ENCODE data around the gene RELT.

The RELT gene

GRCh38 chr11:73396985-73397384 is 20.8 kb downstream of the RELT start:
- Histone ChIP-seq H3K4me2 (ENCODE audit: insufficient read depth, low read length, poor library complexity, severe bottlenecking) (no peak overlapping the region), H3K27ac (replicated peaks; ENCODE audit: low read length) (no peak overlapping the region), H3K79me1 (ENCODE audit: low read depth, low read length) (peaks cover 6% of the 10 kb centered on the region), H3K4ac (ENCODE audit: low read length) (no peak overlapping the region), H2AK5ac (ENCODE audit: low read depth, low read length) (no peak overlapping the region), H2AFZ (ENCODE audit: low read length) (no peak overlapping the region), H2BK120ac (ENCODE audit: low read depth, low read length) (no peak overlapping the region), H2BK12ac (ENCODE audit: low read length) (no peak overlapping the region), H3K4me3 (ENCODE audit: low read length in 2 of 2) (no peak overlapping the region), H2BK15ac (ENCODE audit: low read length) (no peak overlapping the region), H3K4me1 (ENCODE audit: control insufficient read depth in 2 of 2, insufficient read depth in 1 of 2, low read depth in 1 of 2, low read length in 2 of 2) (peaks cover 0 to 9% of the 10 kb centered on the region in 2 donors), H4K8ac (ENCODE audit: low read depth, low read length) (no peak overlapping the region), H2BK5ac (ENCODE audit: low read length) (no peak overlapping the region), H3K18ac (ENCODE audit: low read length) (no peak overlapping the region), H3K14ac (ENCODE audit: low read length) (no peak overlapping the region), H3K36me3 (replicated peaks in 1 of 2; ENCODE audit: control insufficient read depth in 2 of 2, insufficient read depth in 2 of 2, low read length in 2 of 2) (peaks cover 12 to 40% of the 10 kb centered on the region in 2 donors), H3K9me3 (replicated peaks in 1 of 2; ENCODE audit: control insufficient read depth in 2 of 2, insufficient read depth in 1 of 2, low read depth in 1 of 2, low read length in 2 of 2) (no peaks in the 10 kb centered on the region), H4K91ac (ENCODE audit: low read depth, low read length, poor library complexity) (no peak overlapping the region), H3K23ac (ENCODE audit: low read depth, low read length, poor library complexity) (peak overlapping the region; percentile 34), H3K27me3 (ENCODE audit: control insufficient read depth in 3 of 3, insufficient read depth in 3 of 3, low read depth in 1 of 3, low read length in 3 of 3) (no peaks in the 10 kb centered on the region), H3K9ac (ENCODE audit: low read depth, low read length, poor library complexity) (no peak overlapping the region)
- DNase-seq (ENCODE audit: low spot score) = no peak
- no CpG with 5 or more reads among the region's 7 CpGs for WGBS, 2 donors (ENCODE audit: extremely low coverage in 2 of 2, insufficient read length in 2 of 2, insufficient replicate concordance in 1 of 2)

DNA sequence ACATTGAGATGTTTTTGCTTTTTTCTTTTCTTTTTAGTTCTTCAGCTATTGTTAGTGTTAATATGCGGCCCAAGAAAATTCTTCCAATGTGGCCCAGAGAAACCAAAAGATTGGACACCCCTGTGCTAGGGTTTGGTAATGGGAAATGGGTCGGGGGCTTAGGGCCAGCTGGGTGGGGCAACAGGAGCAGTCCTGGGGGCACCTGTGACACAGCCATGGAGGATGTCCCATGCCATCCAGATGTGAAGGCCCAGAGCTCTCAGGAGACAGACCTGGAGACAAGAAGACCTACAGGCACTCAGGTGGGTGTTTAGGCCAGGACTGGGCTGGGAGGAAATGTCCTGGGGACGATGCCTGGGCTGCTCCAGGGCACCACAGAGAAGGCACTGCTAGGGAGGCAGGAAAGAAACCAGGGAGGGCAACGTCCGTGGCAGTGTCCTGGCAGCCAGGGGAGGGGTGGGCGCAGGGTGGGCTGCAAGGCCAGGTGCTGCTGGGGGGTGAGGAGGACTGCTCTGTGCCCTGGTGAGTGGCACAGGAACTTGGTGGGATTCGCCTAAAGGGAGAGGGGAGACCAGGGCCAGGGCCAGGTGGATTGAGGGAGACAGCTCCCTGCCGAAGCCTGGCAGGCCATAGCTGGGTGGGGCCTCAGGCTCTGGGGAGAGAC is 21.4 kb downstream of the RELT start:
- H3K27me3 ChIP-seq (ENCODE audit: control insufficient read depth in 3 of 3, insufficient read depth in 3 of 3, low read depth in 1 of 3, low read length in 3 of 3) = no peaks in the 10 kb centered on the region
- H2BK12ac ChIP-seq (ENCODE audit: low read length) = no peak overlapping the region
- peak overlapping the region; percentile 27 for H3K18ac ChIP-seq (ENCODE audit: low read length)
- H3K23ac ChIP-seq (ENCODE audit: low read depth, low read length, poor library complexity) = peak overlapping the region; percentile 57
- H3K79me1 ChIP-seq (ENCODE audit: low read depth, low read length) = peaks cover 4% of the 10 kb centered on the region
- no peak overlapping the region for H4K91ac ChIP-seq (ENCODE audit: low read depth, low read length, poor library complexity)
- H3K4me1 ChIP-seq (ENCODE audit: control insufficient read depth in 2 of 2, insufficient read depth in 1 of 2, low read depth in 1 of 2, low read length in 2 of 2) = peaks cover 0 to 12% of the 10 kb centered on the region in 2 donors
- DNase-seq (ENCODE audit: low spot score) = no peak
- H3K9ac ChIP-seq (ENCODE audit: low read depth, low read length, poor library complexity) = no peak overlapping the region
- no peak overlapping the region for H2BK120ac ChIP-seq (ENCODE audit: low read depth, low read length)
- no peak overlapping the region for H2AK5ac ChIP-seq (ENCODE audit: low read depth, low read length)
- peaks cover 12 to 46% of the 10 kb centered on the region in 2 donors for H3K36me3 ChIP-seq (replicated peaks in 1 of 2; ENCODE audit: control insufficient read depth in 2 of 2, insufficient read depth in 2 of 2, low read length in 2 of 2)
- peak overlapping the region; percentile 42 for H2BK5ac ChIP-seq (ENCODE audit: low read length)
- H4K8ac ChIP-seq (ENCODE audit: low read depth, low read length) = no peak overlapping the region
- WGBS, 2 donors (ENCODE audit: extremely low coverage in 2 of 2, insufficient read length in 2 of 2, insufficient replicate concordance in 1 of 2) = no CpG with 5 or more reads among the region's 8 CpGs
- no peaks in the 10 kb centered on the region for H3K9me3 ChIP-seq (replicated peaks in 1 of 2; ENCODE audit: control insufficient read depth in 2 of 2, insufficient read depth in 1 of 2, low read depth in 1 of 2, low read length in 2 of 2)
- no peak overlapping the region for H3K4ac ChIP-seq (ENCODE audit: low read length)
- H2AFZ ChIP-seq (ENCODE audit: low read length) = no peak overlapping the region
- no peak overlapping the region for H3K27ac ChIP-seq (replicated peaks; ENCODE audit: low read length)
- H3K14ac ChIP-seq (ENCODE audit: low read length) = no peak overlapping the region
- H3K4me2 ChIP-seq (ENCODE audit: insufficient read depth, low read length, poor library complexity, severe bottlenecking) = no peak overlapping the region
- H2BK15ac ChIP-seq (ENCODE audit: low read length) = no peak overlapping the region
- no peak overlapping the region for H3K4me3 ChIP-seq (ENCODE audit: low read length in 2 of 2)

- DNase-seq (ENCODE audit: low spot score) = no peak
- no peak overlapping the region for H3K4ac ChIP-seq (ENCODE audit: low read length)
- H3K9me3 ChIP-seq (replicated peaks in 1 of 2; ENCODE audit: control insufficient read depth in 2 of 2, insufficient read depth in 1 of 2, low read depth in 1 of 2, low read length in 2 of 2) = no peaks in the 10 kb centered on the region
- no peak overlapping the region for H3K4me2 ChIP-seq (ENCODE audit: insufficient read depth, low read length, poor library complexity, severe bottlenecking)
- peak overlapping the region; percentile 11 for H3K18ac ChIP-seq (ENCODE audit: low read length)
- no peaks in the 10 kb centered on the region for H3K27me3 ChIP-seq (ENCODE audit: control insufficient read depth in 3 of 3, insufficient read depth in 3 of 3, low read depth in 1 of 3, low read length in 3 of 3)
- no peak overlapping the region for H2BK5ac ChIP-seq (ENCODE audit: low read length)
- no CpG with 5 or more reads among the region's 5 CpGs for WGBS, 2 donors (ENCODE audit: extremely low coverage in 2 of 2, insufficient read length in 2 of 2, insufficient replicate concordance in 1 of 2)
- peaks cover 12 to 47% of the 10 kb centered on the region in 2 donors for H3K36me3 ChIP-seq (replicated peaks in 1 of 2; ENCODE audit: control insufficient read depth in 2 of 2, insufficient read depth in 2 of 2, low read length in 2 of 2)
- H2BK12ac ChIP-seq (ENCODE audit: low read length) = no peak overlapping the region
- H3K79me1 ChIP-seq (ENCODE audit: low read depth, low read length) = peaks cover 4% of the 10 kb centered on the region
- H4K91ac ChIP-seq (ENCODE audit: low read depth, low read length, poor library complexity) = no peak overlapping the region
- no peak overlapping the region for H3K4me3 ChIP-seq (ENCODE audit: low read length in 2 of 2)
- no peak overlapping the region for H2AK5ac ChIP-seq (ENCODE audit: low read depth, low read length)
- H3K23ac ChIP-seq (ENCODE audit: low read depth, low read length, poor library complexity) = no peak overlapping the region
- no peak overlapping the region for H3K27ac ChIP-seq (replicated peaks; ENCODE audit: low read length)
- no peak overlapping the region for H2BK120ac ChIP-seq (ENCODE audit: low read depth, low read length)
- no peak overlapping the region for H3K14ac ChIP-seq (ENCODE audit: low read length)
- peaks cover 0 to 12% of the 10 kb centered on the region in 2 donors for H3K4me1 ChIP-seq (ENCODE audit: control insufficient read depth in 2 of 2, insufficient read depth in 1 of 2, low read depth in 1 of 2, low read length in 2 of 2)
- H4K8ac ChIP-seq (ENCODE audit: low read depth, low read length) = no peak overlapping the region
- no peak overlapping the region for H3K9ac ChIP-seq (ENCODE audit: low read depth, low read length, poor library complexity)
- no peak overlapping the region for H2BK15ac ChIP-seq (ENCODE audit: low read length)
- no peak overlapping the region for H2AFZ ChIP-seq (ENCODE audit: low read length)
These were observed 21.9 kb downstream of the RELT start for GRCh38 chr11:73398132-73398526.

GRCh38 chr11:73398721-73399120 is 22.5 kb downstream of the RELT start:
- WGBS, 2 donors (ENCODE audit: extremely low coverage in 2 of 2, insufficient read length in 2 of 2, insufficient replicate concordance in 1 of 2) = no CpG with 5 or more reads among the region's 2 CpGs
- peaks cover 0 to 12% of the 10 kb centered on the region in 2 donors for H3K4me1 ChIP-seq (ENCODE audit: control insufficient read depth in 2 of 2, insufficient read depth in 1 of 2, low read depth in 1 of 2, low read length in 2 of 2)
- no peak overlapping the region for H3K9ac ChIP-seq (ENCODE audit: low read depth, low read length, poor library complexity)

More at GRCh38 chr11:73398721-73399120, 22.5 kb downstream of the RELT start:
- no peak overlapping the region for H2BK12ac ChIP-seq (ENCODE audit: low read length)
- H2BK5ac ChIP-seq (ENCODE audit: low read length) = no peak overlapping the region
- H3K27me3 ChIP-seq (ENCODE audit: control insufficient read depth in 3 of 3, insufficient read depth in 3 of 3, low read depth in 1 of 3, low read length in 3 of 3) = no peaks in the 10 kb centered on the region
- H2BK15ac ChIP-seq (ENCODE audit: low read length) = no peak overlapping the region
- no peak overlapping the region for H3K14ac ChIP-seq (ENCODE audit: low read length)
- no peak overlapping the region for H3K4me2 ChIP-seq (ENCODE audit: insufficient read depth, low read length, poor library complexity, severe bottlenecking)
- peak overlapping the region; percentile 9 for H3K23ac ChIP-seq (ENCODE audit: low read depth, low read length, poor library complexity)
- no peak overlapping the region for H3K27ac ChIP-seq (replicated peaks; ENCODE audit: low read length)
- DNase-seq (ENCODE audit: low spot score) = no peak
- H3K4me3 ChIP-seq (ENCODE audit: low read length in 2 of 2) = no peak overlapping the region
- peaks cover 11 to 53% of the 10 kb centered on the region in 2 donors for H3K36me3 ChIP-seq (replicated peaks in 1 of 2; ENCODE audit: control insufficient read depth in 2 of 2, insufficient read depth in 2 of 2, low read length in 2 of 2)
- H4K91ac ChIP-seq (ENCODE audit: low read depth, low read length, poor library complexity) = no peak overlapping the region
- no peaks in the 10 kb centered on the region for H3K9me3 ChIP-seq (replicated peaks in 1 of 2; ENCODE audit: control insufficient read depth in 2 of 2, insufficient read depth in 1 of 2, low read depth in 1 of 2, low read length in 2 of 2)
- H2AFZ ChIP-seq (ENCODE audit: low read length) = no peak overlapping the region
- no peak overlapping the region for H3K18ac ChIP-seq (ENCODE audit: low read length)
- no peak overlapping the region for H2BK120ac ChIP-seq (ENCODE audit: low read depth, low read length)
- H3K4ac ChIP-seq (ENCODE audit: low read length) = no peak overlapping the region
- H3K79me1 ChIP-seq (ENCODE audit: low read depth, low read length) = peaks cover 4% of the 10 kb centered on the region
- H2AK5ac ChIP-seq (ENCODE audit: low read depth, low read length) = no peak overlapping the region
- no peak overlapping the region for H4K8ac ChIP-seq (ENCODE audit: low read depth, low read length)

Measured in neuronal stem cell (in vitro differentiated cells).